HEK293 (cell line): ENCODE measurements around the gene CCDC9B.

ENCODE experiments used
- CTCF ChIA-PET: fragments of 350-600 bp; formaldehyde crosslinking; extraction: SDS; loops from one replicate; lab custom pipeline; 2021; ENCODE audit warnings: antibody characterized with exemption; lab: Yijun Ruan, JAX
- POLR2A ChIA-PET: fragments of 300-600 bp; formaldehyde crosslinking; extraction: SDS; loops from one replicate; lab custom pipeline; 2020; ENCODE audit warnings: antibody characterized with exemption, inconsistent platforms; lab: Yijun Ruan, JAX
- H3K27ac ChIP-seq: fragments of 200-500 bp; sonication (Bioruptor generic); 2 replicates; pipeline ENCODE4 v1.5.1; 2014; ENCODE audit warnings: low read depth, low read length, control low read depth, inconsistent platforms; ENCODE audit errors: extremely low read depth
- H3K36me3 ChIP-seq, 2 experiments: fragments of 200-500 bp in 1 of 2; sonication (Bioruptor generic) in 1 of 2; 1 replicate in 1 of 2; 2 replicates in 1 of 2; pipeline ENCODE4 v1.5.1; 2014 to 2017; ENCODE audit warnings: inconsistent platforms in 2 of 2, low read length in 2 of 2; ENCODE audit not compliant: control insufficient read depth in 2 of 2, insufficient read depth in 1 of 2
- H3K4me1 ChIP-seq: fragments of 200-500 bp; sonication (Bioruptor generic); 2 replicates; pipeline ENCODE4 v1.5.1; 2014; ENCODE audit warnings: mild to moderate bottlenecking, low read length, inconsistent platforms; ENCODE audit not compliant: control insufficient read depth, insufficient read depth
- H3K4me3 ChIP-seq: 2 replicates; pipeline ENCODE4 v1.5.1; 2011; ENCODE audit warnings: low read depth, mild to moderate bottlenecking, control low read depth, low read length, moderate library complexity
- H3K9me3 ChIP-seq: fragments of 200-500 bp; sonication (Bioruptor generic); 2 replicates; pipeline ENCODE4 v1.5.1; 2014; ENCODE audit warnings: low read depth, low read length, inconsistent platforms; ENCODE audit not compliant: control insufficient read depth, insufficient read depth
- BCL11B ChIP-seq: fragments of 450-650 bp; formaldehyde crosslinking; IDR thresholded peaks from 2 replicates; pipeline ENCODE4 v1.5.1; 2016; ENCODE audit warnings: low read depth, missing biosample characterization, missing genetic modification characterization
- EGR2 ChIP-seq: fragments of 450-650 bp; formaldehyde crosslinking; IDR thresholded peaks from 2 replicates; pipeline ENCODE4 v1.5.1; 2016; ENCODE audit warnings: low read depth, missing biosample characterization, missing genetic modification characterization
- SP3 ChIP-seq: fragments of 450-650 bp; formaldehyde crosslinking; IDR thresholded peaks from 2 replicates; pipeline ENCODE4 v1.5.1; 2016; ENCODE audit warnings: missing biosample characterization, missing genetic modification characterization
- WT1 ChIP-seq: fragments of 450-650 bp; formaldehyde crosslinking; IDR thresholded peaks from 2 replicates; pipeline ENCODE4 v1.5.1; 2016; ENCODE audit warnings: missing biosample characterization, missing genetic modification characterization
- ZFHX2 ChIP-seq: fragments of 450-650 bp; formaldehyde crosslinking; conservative IDR thresholded peaks from 2 replicates; pipeline ENCODE4 v1.5.1; 2016; ENCODE audit warnings: missing biosample characterization, missing genetic modification characterization
- ZIC2 ChIP-seq: fragments of 450-650 bp; formaldehyde crosslinking; IDR thresholded peaks from 2 replicates; pipeline ENCODE4 v1.5.1; 2016; ENCODE audit warnings: missing biosample characterization, missing genetic modification characterization
- ZNF350 ChIP-seq: fragments of 450-650 bp; formaldehyde crosslinking; IDR thresholded peaks from 2 replicates; pipeline ENCODE4 v1.5.0; 2017; ENCODE audit warnings: missing biosample characterization, mild to moderate bottlenecking, missing genetic modification characterization
- ZNF391 ChIP-seq: fragments of 450-650 bp; formaldehyde crosslinking; IDR thresholded peaks from 2 replicates; pipeline ENCODE4 v1.5.1; 2016; ENCODE audit warnings: low read depth, missing biosample characterization, missing genetic modification characterization, borderline replicate concordance
- ZNF521 ChIP-seq: fragments of 450-650 bp; formaldehyde crosslinking; IDR thresholded peaks from 2 replicates; pipeline ENCODE4 v1.5.1; 2017; ENCODE audit warnings: missing biosample characterization, mild to moderate bottlenecking, missing genetic modification characterization
- ZNF548 ChIP-seq: fragments of 450-650 bp; formaldehyde crosslinking; IDR thresholded peaks from 2 replicates; pipeline ENCODE4 v1.5.1; 2016; ENCODE audit warnings: missing biosample characterization, missing genetic modification characterization
- ZNF585B ChIP-seq: fragments of 450-650 bp; formaldehyde crosslinking; IDR thresholded peaks from 2 replicates; pipeline ENCODE4 v1.5.1; 2016; ENCODE audit warnings: missing biosample characterization, missing genetic modification characterization
- ZNF747 ChIP-seq: fragments of 450-650 bp; formaldehyde crosslinking; IDR thresholded peaks from 2 replicates; pipeline ENCODE4 v1.5.1; 2016; ENCODE audit warnings: missing biosample characterization, missing genetic modification characterization
- ZNF785 ChIP-seq: fragments of 450-650 bp; formaldehyde crosslinking; IDR thresholded peaks from 2 replicates; pipeline ENCODE4 v1.5.1; 2016; ENCODE audit warnings: missing biosample characterization, missing genetic modification characterization
- ZNF830 ChIP-seq: fragments of 450-650 bp; IDR thresholded peaks from 2 replicates; pipeline ENCODE4 v1.5.0; 2018; ENCODE audit warnings: missing biosample characterization, missing genetic modification characterization, low read depth, mild to moderate bottlenecking, moderate library complexity
- ZNF843 ChIP-seq: fragments of 450-650 bp; formaldehyde crosslinking; IDR thresholded peaks from 2 replicates; pipeline ENCODE4 v1.5.1; 2016; ENCODE audit warnings: missing biosample characterization, missing genetic modification characterization
- ZSCAN4 ChIP-seq: fragments of 450-650 bp; formaldehyde crosslinking; IDR thresholded peaks from 2 replicates; pipeline ENCODE4 v1.5.1; 2017; ENCODE audit warnings: missing biosample characterization, missing genetic modification characterization

Gene CCDC9B

GRCh38 chr15:40295877-40296560 is 44.7 kb downstream of the CCDC9B start:
- ChIA-PET CTCF (interaction anchor here (0.7 to 1.4 kb wide), 6 partner anchors 14 to 42 kb away, joined by 3 to 4 read pairs (median 3); no protein-coding TSS in a partner anchor), POLR2A (no interaction called here)
- Histone ChIP-seq H3K27ac (no peak overlapping the region), H3K4me3 (no peak overlapping the region), H3K36me3 (no peaks in the 10 kb centered on the region), H3K4me1 (no peaks in the 10 kb centered on the region; the same call in 1 of the 2 replicates), H3K9me3 (no peaks in the 10 kb centered on the region)
- TF ChIP-seq ZNF830 (tag by site-specific recombination) = no peak
- TF ChIP-seq ZNF585B = no peak
- no peak for TF ChIP-seq ZSCAN4 (tag by site-specific recombination)
- no peak for TF ChIP-seq ZNF843 (tag by site-specific recombination)
- TF ChIP-seq ZNF521 (tag by site-specific recombination) = no peak
- TF ChIP-seq BCL11B (tag by site-specific recombination) = no peak
- TF ChIP-seq ZNF350 (tag by site-specific recombination) = no peak
- TF ChIP-seq ZNF548 = no peak
- no peak for TF ChIP-seq ZNF747 (tag by site-specific recombination)
- TF ChIP-seq SP3 = no peak
- TF ChIP-seq ZNF391 (tag by site-specific recombination) = no peak

GRCh38 chr15:40295297-40295696 is 45.4 kb downstream of the CCDC9B start:
- Histone ChIP-seq H3K4me1 (no peaks in the 10 kb centered on the region; the same call in 1 of the 2 replicates), H3K4me3 (no peak overlapping the region), H3K9me3 (no peaks in the 10 kb centered on the region), H3K27ac (no peak overlapping the region), H3K36me3 (no peaks in the 10 kb centered on the region)
- CTCF ChIA-PET = interaction anchor here (0.6 to 1.4 kb wide), 4 partner anchors 14 to 42 kb away, joined by 3 to 4 read pairs (median 3); no protein-coding TSS in a partner anchor
- TF ChIP-seq ZNF785 (tag by site-specific recombination) (no peak), ZIC2 (tag by site-specific recombination) (peak; percentile 22; the same call in 1 of the 2 replicates)
- POLR2A ChIA-PET = no interaction called here

- no peaks in the 10 kb centered on the region; the same call in 1 of the 2 replicates for H3K4me1 ChIP-seq
- CTCF ChIA-PET = interaction anchor here (0.6 to 1.4 kb wide), 5 partner anchors 15 to 43 kb away, joined by 3 to 6 read pairs (median 3); no protein-coding TSS in a partner anchor
- H3K9me3 ChIP-seq = no peaks in the 10 kb centered on the region
- TF ChIP-seq ZFHX2 (peak; percentile 79), WT1 (tag by site-specific recombination) (no peak), ZSCAN4 (tag by site-specific recombination) (no peak), EGR2 (peak; percentile 84)
- H3K36me3 ChIP-seq = no peaks in the 10 kb centered on the region
- no peak overlapping the region for H3K4me3 ChIP-seq
- POLR2A ChIA-PET = no interaction called here
- no peak overlapping the region for H3K27ac ChIP-seq
These were observed 46.5 kb downstream of the CCDC9B start for GRCh38 chr15:40293905-40294895.
